ENCODE measurements around the gene SIRPB1. TPM values are rescaled to one million over a fixed set of nuclear protein-coding genes. Genes with fewer than 3 reads are reported as not detected.

The SIRPB1 gene
- total RNA-seq, 1 experiment from 2014 or later = not detected

GRCh38 chr20:1636621-1637020 is 16.8 kb upstream of the SIRPB1 start (continued):
- TF ChIP-seq, protein P1, sequence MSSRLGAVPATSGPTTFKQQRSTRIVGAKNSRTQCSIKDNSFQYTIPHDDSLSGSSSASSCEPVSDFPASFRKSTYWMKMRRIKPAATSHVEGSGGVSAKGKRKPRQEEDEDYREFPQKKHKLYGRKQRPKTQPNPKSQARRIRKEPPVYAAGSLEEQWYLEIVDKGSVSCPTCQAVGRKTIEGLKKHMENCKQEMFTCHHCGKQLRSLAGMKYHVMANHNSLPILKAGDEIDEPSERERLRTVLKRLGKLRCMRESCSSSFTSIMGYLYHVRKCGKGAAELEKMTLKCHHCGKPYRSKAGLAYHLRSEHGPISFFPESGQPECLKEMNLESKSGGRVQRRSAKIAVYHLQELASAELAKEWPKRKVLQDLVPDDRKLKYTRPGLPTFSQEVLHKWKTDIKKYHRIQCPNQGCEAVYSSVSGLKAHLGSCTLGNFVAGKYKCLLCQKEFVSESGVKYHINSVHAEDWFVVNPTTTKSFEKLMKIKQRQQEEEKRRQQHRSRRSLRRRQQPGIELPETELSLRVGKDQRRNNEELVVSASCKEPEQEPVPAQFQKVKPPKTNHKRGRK (CRISPR knock-in tag; IDR thresholded peaks at IDR 0.05; ENCODE audit: borderline replicate concordance) = no peak
- TF ChIP-seq, protein P2, sequence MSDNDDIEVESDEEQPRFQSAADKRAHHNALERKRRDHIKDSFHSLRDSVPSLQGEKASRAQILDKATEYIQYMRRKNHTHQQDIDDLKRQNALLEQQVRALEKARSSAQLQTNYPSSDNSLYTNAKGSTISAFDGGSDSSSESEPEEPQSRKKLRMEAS (CRISPR knock-in tag; IDR thresholded peaks at IDR 0.05) = no peak
- TF ChIP-seq ZNF425 (CRISPR knock-in tag; conservative IDR thresholded peaks at IDR 0.05) = no peak
- no peak for TF ChIP-seq SOX15 (CRISPR knock-in tag; IDR thresholded peaks at IDR 0.05)
- no peak for TF ChIP-seq NFE2L1 (CRISPR knock-in tag; IDR thresholded peaks at IDR 0.05)
- no peak for TF ChIP-seq NFYB (CRISPR knock-in tag; conservative IDR thresholded peaks at IDR 0.05; ENCODE audit: low read depth)
- TF ChIP-seq MXD4 (CRISPR knock-in tag; IDR thresholded peaks at IDR 0.05; ENCODE audit: borderline replicate concordance) = no peak
- TF ChIP-seq NR3C1 (CRISPR knock-in tag; conservative IDR thresholded peaks at IDR 0.05; ENCODE audit: low read depth) = no peak
- no peak for TF ChIP-seq CREB1 (CRISPR knock-in tag; IDR thresholded peaks at IDR 0.05)
- no peak for TF ChIP-seq FOXK1 (CRISPR knock-in tag; IDR thresholded peaks at IDR 0.05)

GRCh38 chr20:1635291-1635979 is 15.6 kb upstream of the SIRPB1 start:
- Mint-ChIP-seq H3K9me3 (0 out of 2 replicates have a peak, but pooled peaks cover 3% of the 10 kb centered on the region), H3K4me1 (peaks cover 41% of the 10 kb centered on the region), H3K27me3 (ENCODE audit: low read depth) (peaks cover 5% of the 10 kb centered on the region; the same call in 1 of the 2 replicates), H3K27ac (no peak overlapping the region), H3K36me3 (no peaks in the 10 kb centered on the region; the same call in 1 of the 2 replicates), H3K4me3 (no peak overlapping the region)
- DNase-seq (ENCODE audit: low spot score) (no peak), ATAC-seq (peak; percentile 21; the same call in 1 of the 2 replicates)
- ChIA-PET POLR2A (no interaction called here), CTCF (interaction anchor here (0.9 to 2.9 kb wide), 4 partner anchors 102 to 312 kb away, joined by 3 to 17 read pairs (median 6); no protein-coding TSS in a partner anchor)
- TF ChIP-seq, protein P3, sequence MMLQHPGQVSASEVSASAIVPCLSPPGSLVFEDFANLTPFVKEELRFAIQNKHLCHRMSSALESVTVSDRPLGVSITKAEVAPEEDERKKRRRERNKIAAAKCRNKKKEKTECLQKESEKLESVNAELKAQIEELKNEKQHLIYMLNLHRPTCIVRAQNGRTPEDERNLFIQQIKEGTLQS (CRISPR knock-in tag; conservative IDR thresholded peaks at IDR 0.05) = no peak

DNA sequence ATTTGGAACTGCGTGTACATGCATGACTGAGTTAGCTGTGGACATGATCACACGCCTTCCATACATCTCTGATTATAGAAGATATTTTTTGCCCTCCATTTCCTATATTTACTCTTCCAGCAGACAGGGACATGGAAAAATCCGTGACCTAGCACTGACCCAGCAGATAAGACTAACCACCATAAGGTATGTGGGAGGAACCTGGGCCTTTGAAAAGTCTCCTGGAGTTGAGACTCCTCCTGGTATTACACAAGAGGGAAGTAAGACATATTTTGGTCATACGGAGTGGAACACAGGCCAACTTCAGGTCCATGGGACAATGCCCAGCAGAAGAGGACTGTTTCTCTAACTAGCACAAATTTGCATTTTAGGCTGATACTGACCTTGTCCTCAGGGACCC is 13.7 kb upstream of the SIRPB1 start:
- Mint-ChIP-seq H3K36me3 (no peaks in the 10 kb centered on the region; the same call in 1 of the 2 replicates), H3K27me3 (ENCODE audit: low read depth) (peaks cover 3% of the 10 kb centered on the region; the same call in 1 of the 2 replicates), H3K4me3 (no peak overlapping the region), H3K27ac (no peak overlapping the region; the same call in 1 of the 2 replicates), H3K9me3 (0 out of 2 replicates have a peak, but pooled peaks cover 3% of the 10 kb centered on the region), H3K4me1 (peaks cover 41% of the 10 kb centered on the region)
- ChIA-PET POLR2A (no interaction called here), CTCF (no interaction called here)
- no peak for DNase-seq (ENCODE audit: low spot score)
- ATAC-seq = no peak
- TF ChIP-seq FOXJ3 (CRISPR knock-in tag; IDR thresholded peaks at IDR 0.05; ENCODE audit: borderline replicate concordance) = no peak
- TF ChIP-seq ATF2 (CRISPR knock-in tag; IDR thresholded peaks at IDR 0.05; ENCODE audit: borderline replicate concordance, low read depth) = no peak
- no peak for TF ChIP-seq JAZF1 (CRISPR knock-in tag; IDR thresholded peaks at IDR 0.05)
- TF ChIP-seq SOX15 (CRISPR knock-in tag; IDR thresholded peaks at IDR 0.05) = no peak
- TF ChIP-seq, protein P4, sequence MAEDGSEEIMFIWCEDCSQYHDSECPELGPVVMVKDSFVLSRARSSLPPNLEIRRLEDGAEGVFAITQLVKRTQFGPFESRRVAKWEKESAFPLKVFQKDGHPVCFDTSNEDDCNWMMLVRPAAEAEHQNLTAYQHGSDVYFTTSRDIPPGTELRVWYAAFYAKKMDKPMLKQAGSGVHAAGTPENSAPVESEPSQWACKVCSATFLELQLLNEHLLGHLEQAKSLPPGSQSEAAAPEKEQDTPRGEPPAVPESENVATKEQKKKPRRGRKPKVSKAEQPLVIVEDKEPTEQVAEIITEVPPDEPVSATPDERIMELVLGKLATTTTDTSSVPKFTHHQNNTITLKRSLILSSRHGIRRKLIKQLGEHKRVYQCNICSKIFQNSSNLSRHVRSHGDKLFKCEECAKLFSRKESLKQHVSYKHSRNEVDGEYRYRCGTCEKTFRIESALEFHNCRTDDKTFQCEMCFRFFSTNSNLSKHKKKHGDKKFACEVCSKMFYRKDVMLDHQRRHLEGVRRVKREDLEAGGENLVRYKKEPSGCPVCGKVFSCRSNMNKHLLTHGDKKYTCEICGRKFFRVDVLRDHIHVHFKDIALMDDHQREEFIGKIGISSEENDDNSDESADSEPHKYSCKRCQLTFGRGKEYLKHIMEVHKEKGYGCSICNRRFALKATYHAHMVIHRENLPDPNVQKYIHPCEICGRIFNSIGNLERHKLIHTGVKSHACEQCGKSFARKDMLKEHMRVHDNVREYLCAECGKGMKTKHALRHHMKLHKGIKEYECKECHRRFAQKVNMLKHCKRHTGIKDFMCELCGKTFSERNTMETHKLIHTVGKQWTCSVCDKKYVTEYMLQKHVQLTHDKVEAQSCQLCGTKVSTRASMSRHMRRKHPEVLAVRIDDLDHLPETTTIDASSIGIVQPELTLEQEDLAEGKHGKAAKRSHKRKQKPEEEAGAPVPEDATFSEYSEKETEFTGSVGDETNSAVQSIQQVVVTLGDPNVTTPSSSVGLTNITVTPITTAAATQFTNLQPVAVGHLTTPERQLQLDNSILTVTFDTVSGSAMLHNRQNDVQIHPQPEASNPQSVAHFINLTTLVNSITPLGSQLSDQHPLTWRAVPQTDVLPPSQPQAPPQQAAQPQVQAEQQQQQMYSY (CRISPR knock-in tag; IDR thresholded peaks at IDR 0.05) = no peak
- no peak for TF ChIP-seq IRF1 (CRISPR knock-in tag; IDR thresholded peaks at IDR 0.05)
- no peak for TF ChIP-seq ZNF396 (CRISPR knock-in tag; IDR thresholded peaks at IDR 0.05; ENCODE audit: borderline replicate concordance)

All from WTC11 (cell line).